A673 (cell line): Measurements from ENCODE around the gene PRKCH. TPM values are rescaled to one million over a fixed set of nuclear protein-coding genes. Genes with fewer than 3 reads are reported as not detected.

Experiments
- BruUV-seq: library from RNA; stranded (reverse); fragments of 400-500 nt; replicated peaks from 2 replicates; lab custom pipeline; 2021; lab: Mats Ljungman, UMichigan
- CTCF ChIA-PET: fragments of 300-600 bp; sonication (Branson Sonifier 250); formaldehyde crosslinking; loops from one replicate; lab custom pipeline; 2022; ENCODE audit warnings: antibody characterized with exemption; lab: Charles Lee
- POLR2A ChIA-PET: fragments of 300-600 bp; sonication (Branson Sonifier 250); formaldehyde crosslinking; loops from one replicate; lab custom pipeline; 2022; ENCODE audit warnings: antibody characterized with exemption; ENCODE audit not compliant: low non-redundant PET; lab: Charles Lee
- DNase-seq: peaks from one replicate; pipeline ENCODE4 v3.0.0-alpha.2; 2015; ENCODE audit warnings: low spot score
- H3K27ac ChIP-seq: fragments of 200-600 bp; sonication (generic); 2 replicates; pipeline ENCODE4 v1.5.1; 2016; ENCODE audit warnings: mixed run types, low read depth, mild to moderate bottlenecking, mixed read lengths, antibody characterized with exemption, low read length; ENCODE audit not compliant: poor library complexity, severe bottlenecking
- H3K27me3 ChIP-seq: fragments of 200-600 bp; sonication (generic); replicated peaks from 2 replicates; pipeline ENCODE4 v1.6.1; 2017; ENCODE audit warnings: mixed run types, low read depth, mild to moderate bottlenecking, mixed read lengths, antibody characterized with exemption, low read length; ENCODE audit not compliant: insufficient read depth, poor library complexity
- H3K36me3 ChIP-seq: fragments of 200-600 bp; sonication (generic); 2 replicates; pipeline ENCODE4 v1.6.1; 2016; ENCODE audit warnings: mixed run types, mild to moderate bottlenecking, mixed read lengths, antibody characterized with exemption, low read length; ENCODE audit not compliant: insufficient read depth, poor library complexity, severe bottlenecking
- H3K4me1 ChIP-seq: fragments of 200-600 bp; sonication (generic); 2 replicates; pipeline ENCODE4 v1.6.1; 2017; ENCODE audit warnings: mixed run types, mild to moderate bottlenecking, mixed read lengths, antibody characterized with exemption, low read length; ENCODE audit not compliant: insufficient read depth, poor library complexity, severe bottlenecking
- H3K4me3 ChIP-seq: fragments of 200-600 bp; sonication (generic); 2 replicates; pipeline ENCODE4 v1.5.1; 2016; ENCODE audit warnings: low read depth, mixed run types, mild to moderate bottlenecking, mixed read lengths, low read length; ENCODE audit not compliant: poor library complexity, severe bottlenecking
- H3K9me3 ChIP-seq: fragments of 200-600 bp; sonication (generic); 2 replicates; pipeline ENCODE4 v1.6.1; 2016; ENCODE audit warnings: mixed run types, low read depth, mild to moderate bottlenecking, mixed read lengths, antibody characterized with exemption, low read length; ENCODE audit not compliant: poor library complexity, severe bottlenecking
- EZH2 ChIP-seq: fragments of 200-600 bp; sonication (generic); IDR thresholded peaks from 2 replicates; pipeline ENCODE4 v1.6.1; 2017; ENCODE audit warnings: borderline replicate concordance, low read depth, mild to moderate bottlenecking, mixed read lengths, antibody characterized with exemption, low read length; ENCODE audit not compliant: poor library complexity, severe bottlenecking
- intact Hi-C: fragments of 100-400 bp; cut with micrococcal nuclease; formaldehyde crosslinking; loops from one replicate; pipeline ENCODE4 v1.10.0; 2022; ENCODE audit not compliant: unreplicated experiment
- total RNA-seq: library from RNA; stranded (reverse); gene quantifications from 2 replicates; pipeline ENCODE4 v1.2.3, GENCODE V29; 2021
- TF ChIP-seq, protein P1 (sequence below): fragments of 300-800, 200-600 bp; sonication (generic); conservative IDR thresholded peaks from 2 replicates; pipeline ENCODE4 v1.5.1; 2017; ENCODE audit warnings: low read depth, mild to moderate bottlenecking, antibody characterized with exemption, low read length, moderate library complexity, mixed read lengths

PRKCH gene
- total RNA-seq, 1 experiment from 2014 or later = 1.8 TPM

DNA sequence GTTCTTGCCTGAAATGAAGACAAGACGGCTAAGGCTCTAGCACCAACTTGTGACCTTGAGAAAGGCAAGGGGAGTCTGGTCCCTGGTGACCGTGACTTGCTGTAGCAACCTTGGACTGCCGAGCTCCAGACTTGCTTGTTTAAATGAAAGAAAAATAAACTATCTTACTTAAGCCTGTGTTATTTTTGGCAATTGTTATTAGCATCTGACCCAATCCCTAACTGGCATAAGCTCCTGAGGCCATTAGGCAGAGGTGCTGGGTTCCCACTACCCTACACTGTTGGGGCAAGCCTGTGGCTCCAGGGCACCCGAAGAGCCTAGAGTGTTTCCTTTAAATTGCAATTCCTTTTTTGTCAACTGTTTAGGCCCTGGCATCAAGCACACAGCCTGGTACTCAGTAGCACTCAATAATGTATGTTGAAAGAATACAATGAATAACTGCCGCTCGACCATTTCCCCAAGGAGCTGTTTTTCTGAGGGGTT, 267.1 kb downstream of the PRKCH start:
- intact Hi-C loops = no loop called here
- no peak overlapping the region for H3K4me3 ChIP-seq
- CTCF ChIA-PET = interaction anchor here (0.6 kb wide), 1 partner anchor 507 kb away, joined by 3 read pairs; no protein-coding TSS in a partner anchor
- H3K36me3 ChIP-seq = no peaks in the 10 kb centered on the region
- DNase-seq = no peak
- H3K4me1 ChIP-seq = peaks cover 8% of the 10 kb centered on the region
- TF ChIP-seq, protein P1, sequence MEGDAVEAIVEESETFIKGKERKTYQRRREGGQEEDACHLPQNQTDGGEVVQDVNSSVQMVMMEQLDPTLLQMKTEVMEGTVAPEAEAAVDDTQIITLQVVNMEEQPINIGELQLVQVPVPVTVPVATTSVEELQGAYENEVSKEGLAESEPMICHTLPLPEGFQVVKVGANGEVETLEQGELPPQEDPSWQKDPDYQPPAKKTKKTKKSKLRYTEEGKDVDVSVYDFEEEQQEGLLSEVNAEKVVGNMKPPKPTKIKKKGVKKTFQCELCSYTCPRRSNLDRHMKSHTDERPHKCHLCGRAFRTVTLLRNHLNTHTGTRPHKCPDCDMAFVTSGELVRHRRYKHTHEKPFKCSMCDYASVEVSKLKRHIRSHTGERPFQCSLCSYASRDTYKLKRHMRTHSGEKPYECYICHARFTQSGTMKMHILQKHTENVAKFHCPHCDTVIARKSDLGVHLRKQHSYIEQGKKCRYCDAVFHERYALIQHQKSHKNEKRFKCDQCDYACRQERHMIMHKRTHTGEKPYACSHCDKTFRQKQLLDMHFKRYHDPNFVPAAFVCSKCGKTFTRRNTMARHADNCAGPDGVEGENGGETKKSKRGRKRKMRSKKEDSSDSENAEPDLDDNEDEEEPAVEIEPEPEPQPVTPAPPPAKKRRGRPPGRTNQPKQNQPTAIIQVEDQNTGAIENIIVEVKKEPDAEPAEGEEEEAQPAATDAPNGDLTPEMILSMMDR = no peak
- TF ChIP-seq EZH2 = no peak
- H3K27ac ChIP-seq = no peak overlapping the region
- no TSS peak for BruUV-seq
- H3K9me3 ChIP-seq = no peaks in the 10 kb centered on the region
- H3K27me3 ChIP-seq = no peaks in the 10 kb centered on the region
- POLR2A ChIA-PET = interaction anchor here (0.6 kb wide), 1 partner anchor 12 kb away, joined by 3 read pairs; no protein-coding TSS in a partner anchor

DNA sequence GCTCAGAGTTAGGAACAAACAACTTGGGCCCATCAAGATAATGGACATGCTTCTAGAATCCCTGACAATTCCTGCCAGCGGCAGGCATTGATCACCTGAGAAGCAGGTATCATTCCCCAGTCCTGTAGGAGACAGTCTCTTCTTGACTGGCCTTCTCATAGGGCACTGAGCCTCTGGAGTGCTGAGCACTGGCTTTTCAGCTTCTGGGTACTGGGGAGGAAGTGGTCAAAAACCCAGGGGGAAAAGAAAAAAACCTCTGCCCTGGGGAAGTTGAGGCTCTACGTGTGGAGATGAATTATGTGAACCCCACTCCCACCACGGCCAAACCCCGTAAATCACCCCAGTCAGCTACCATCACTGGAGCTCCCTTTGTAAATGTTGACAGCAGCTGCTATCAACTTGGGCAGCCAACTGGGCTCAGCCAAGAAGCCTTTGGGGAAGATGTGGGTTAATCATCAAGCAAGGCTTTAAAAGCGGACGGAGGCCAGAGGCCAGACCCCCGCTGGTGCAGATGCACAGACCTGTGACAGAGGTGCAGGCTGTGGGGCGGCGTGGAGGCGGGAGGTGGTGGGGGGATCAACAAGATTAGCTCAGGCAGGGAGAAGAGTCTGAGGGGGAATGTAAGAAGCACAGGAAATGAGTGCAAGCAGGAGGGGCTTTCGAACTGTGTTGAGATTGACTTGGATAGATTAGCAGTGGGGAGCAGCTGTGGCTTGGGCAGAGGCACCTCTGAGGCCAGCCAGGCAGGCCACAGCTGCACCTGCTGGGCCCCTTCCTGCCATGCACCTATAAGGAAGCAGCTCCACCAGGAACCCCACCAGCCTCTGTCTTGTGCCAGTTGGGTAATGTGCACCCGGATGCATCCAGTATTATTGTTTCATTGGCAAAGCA, 268.6 kb downstream of the PRKCH start:
- DNase-seq = no peak
- Histone ChIP-seq H3K27me3 (no peaks in the 10 kb centered on the region), H3K36me3 (no peaks in the 10 kb centered on the region), H3K4me3 (no peak overlapping the region), H3K27ac (no peak overlapping the region), H3K9me3 (no peaks in the 10 kb centered on the region), H3K4me1 (peaks cover 8% of the 10 kb centered on the region)
- ChIA-PET CTCF (no interaction called here), POLR2A (no interaction called here)
- no peak for TF ChIP-seq EZH2
- TF ChIP-seq, protein P1 = no peak
- intact Hi-C loops = no loop called here
- BruUV-seq = no TSS peak

DNA sequence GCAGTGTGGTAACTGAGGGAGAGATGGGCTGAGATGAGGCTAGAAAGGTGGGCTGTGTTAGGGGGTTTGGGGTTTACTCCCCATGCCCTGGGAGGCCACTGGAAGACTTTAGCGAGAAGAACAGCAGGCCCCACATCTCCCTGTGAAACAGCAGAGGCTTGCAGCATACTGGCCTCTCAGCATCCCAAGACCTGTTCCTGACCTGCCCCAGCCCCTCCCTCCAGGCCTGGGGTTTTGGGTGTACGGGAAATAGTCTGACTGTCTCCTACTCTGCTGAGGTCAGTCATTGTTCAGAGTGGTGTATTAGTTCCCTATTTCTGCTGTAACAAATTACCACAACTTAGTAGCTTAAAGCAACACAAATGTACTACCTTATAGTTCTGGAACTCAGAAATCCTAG, 270.5 kb downstream of the PRKCH start:
- Histone ChIP-seq H3K36me3 (no peaks in the 10 kb centered on the region), H3K27me3 (no peaks in the 10 kb centered on the region), H3K27ac (no peak overlapping the region), H3K4me3 (no peak overlapping the region), H3K4me1 (no peaks in the 10 kb centered on the region), H3K9me3 (no peaks in the 10 kb centered on the region)
- intact Hi-C loops = no loop called here
- TF ChIP-seq, protein P1 = no peak
- TF ChIP-seq EZH2 = no peak
- DNase-seq = no peak
- ChIA-PET POLR2A (interaction anchor here (0.6 kb wide), 1 partner anchor 20 kb away, joined by 3 read pairs; no protein-coding TSS in a partner anchor), CTCF (no interaction called here)
- BruUV-seq = no TSS peak
